Lower leg skin (tissue), 4 donors: ENCODE data around the gene PDLIM5. TPM values are rescaled to one million over a fixed set of nuclear protein-coding genes. Genes with fewer than 3 reads are reported as not detected.

ENCODE experiments used
- DNase-seq, 2 donors: peaks; one replicate each; pipeline ENCODE4 v3.0.0-alpha.2; 2019; ENCODE audit warnings: low spot score in 2 of 2
- H3K4me3 ChIP-seq: fragments of 200-600 bp; sonication (generic); 2 replicates; pipeline ENCODE4 v1.5.1; 2017; ENCODE audit warnings: mild to moderate bottlenecking, low read depth; ENCODE audit not compliant: poor library complexity, severe bottlenecking
- CTCF ChIP-seq, 3 donors: fragments of 450-650 bp; IDR thresholded peaks; one replicate each; pipeline ENCODE4 v1.5.1; 2016; ENCODE audit warnings: antibody characterized with exemption in 3 of 3, mild to moderate bottlenecking in 3 of 3, moderate library complexity in 2 of 3
- POLR2A ChIP-seq, 2 donors: fragments of 450-650 bp; IDR thresholded peaks; one replicate each; pipeline ENCODE4 v1.6.1; 2016 to 2017; ENCODE audit warnings: antibody characterized with exemption in 2 of 2, mild to moderate bottlenecking in 1 of 2, moderate library complexity in 1 of 2
- WGBS, 2 donors: methylation state at CpG; one replicate each; pipeline ENCODE4 v1.1.5; 2018; 5-methylcytosine and 5-hydroxymethylcytosine counted together
- intact Hi-C: fragments of 100-400 bp; cut with DNase I; formaldehyde crosslinking; loops from one replicate; pipeline ENCODE4 v1.15.0; 2023; ENCODE audit warnings: low total_unique reads
- total RNA-seq, 4 donors: library from RNA; depleted of rRNA; stranded (reverse); fragments of >200 nt; gene quantifications; one replicate each; pipeline ENCODE4 v1.1.0, GENCODE V29; 2016

PDLIM5 gene
- total RNA-seq, 4 donors from 2014 or later: 65.8 to 81.4 (median 72.0) TPM

DNA sequence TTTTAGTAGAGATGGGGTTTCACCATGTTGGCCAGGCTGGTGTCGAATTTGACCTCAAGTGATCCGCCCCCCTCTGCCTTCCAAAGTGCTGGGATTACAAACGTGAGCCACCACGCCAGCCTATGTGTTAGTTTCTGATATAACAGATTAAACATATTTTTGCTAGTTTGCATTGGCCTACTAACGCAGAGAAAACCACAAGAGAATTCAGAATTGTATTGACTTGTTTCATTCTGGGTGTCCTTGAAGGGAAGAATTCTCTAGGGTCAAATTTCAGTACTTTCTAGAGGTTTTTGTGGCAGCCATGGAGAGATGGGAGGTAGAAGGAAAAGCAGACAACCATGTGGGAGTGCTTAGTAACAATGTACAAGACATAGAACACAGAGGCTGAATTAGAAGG lies 259.9 kb downstream of the PDLIM5 start:
- intact Hi-C loops: no loop called here
- no peak overlapping the region for H3K4me3 ChIP-seq
- WGBS, 2 donors: 77 to 91% methylated on average over 5 of the region's 5 CpGs
- TF ChIP-seq CTCF (IDR thresholded peaks at IDR 0.05): no peak
- no peak for TF ChIP-seq POLR2A (IDR thresholded peaks at IDR 0.05)
- DNase-seq: no peak

- DNase-seq: no peak
- WGBS, 2 donors: 51 to 62% methylated on average over 5 of the region's 5 CpGs
- TF ChIP-seq CTCF (IDR thresholded peaks at IDR 0.05) (no peak), POLR2A (IDR thresholded peaks at IDR 0.05) (no peak)
- H3K4me3 ChIP-seq: no peak overlapping the region
- intact Hi-C loops: no loop called here
Observed at GRCh38 chr4:94714365-94715160, 262.8 kb downstream of the PDLIM5 start.

GRCh38 chr4:94715726-94716125 lies 264.0 kb downstream of the PDLIM5 start:
- intact Hi-C loops: no loop called here
- WGBS, 2 donors: 81 to 87% methylated on average over 6 of the region's 6 CpGs

More at GRCh38 chr4:94715726-94716125, 264.0 kb downstream of the PDLIM5 start:
- no peak overlapping the region for H3K4me3 ChIP-seq
- TF ChIP-seq POLR2A (IDR thresholded peaks at IDR 0.05): no peak
- TF ChIP-seq CTCF (IDR thresholded peaks at IDR 0.05): no peak
- no peak for DNase-seq

Other genes with a start within 250 kb of the PDLIM5 start
- 10 to 100 TPM; 20.8 to 35.7 (median 23.6) TPM for gene SMARCAD1, start 244.1 kb upstream of the PDLIM5 start, total RNA-seq
- gene HPGDS, start 109.1 kb upstream of the PDLIM5 start, total RNA-seq: 1 to 10 TPM in 3 of 4 donors, under 1 TPM in 1; 0.86 to 3.0 (median 1.6) TPM